Psoas muscle (tissue), 8 donors: ENCODE data around the gene CNTNAP2. TPM values are rescaled to one million over a fixed set of nuclear protein-coding genes. Genes with fewer than 3 reads are reported as not detected.

Experiments
- ATAC-seq, 4 donors: fragments of 200-7000 bp; cut with Tn5 transposase; one replicate each; pipeline ENCODE4 v1.9.1; 2020; ENCODE audit warnings: moderate library complexity in 3 of 4, mild to moderate bottlenecking in 2 of 4
- DNase-seq, 2 donors: peaks; one replicate each; pipeline ENCODE4 v3.0.0-alpha.2; 2020
- H3K27ac ChIP-seq: fragments of 200-600 bp; one replicate; pipeline ENCODE4 v1.8.0; 2022
- H3K27me3 ChIP-seq, 3 donors: fragments of 200-600 bp in 1 of 3; one replicate each; pipeline versions ENCODE4 v1.6.1 to v1.8.0; 2013 to 2022; ENCODE audit warnings: low read length in 2 of 3, mild to moderate bottlenecking in 2 of 3, moderate library complexity in 1 of 3; ENCODE audit not compliant: insufficient read depth in 3 of 3
- H3K36me3 ChIP-seq, 2 donors: fragments of 200-600 bp in 1 of 2; one replicate each; pipeline versions ENCODE4 v1.6.1 to v1.8.0; 2013 to 2022; ENCODE audit warnings: low read depth in 1 of 2, mild to moderate bottlenecking in 1 of 2, moderate library complexity in 1 of 2; ENCODE audit not compliant: insufficient read depth in 1 of 2
- H3K4me1 ChIP-seq: fragments of 200-600 bp; one replicate; pipeline ENCODE4 v1.8.0; 2022
- H3K4me3 ChIP-seq: fragments of 200-600 bp; one replicate; pipeline ENCODE4 v1.8.0; 2022; ENCODE audit warnings: mild to moderate bottlenecking
- H3K9me3 ChIP-seq: fragments of 200-600 bp; one replicate; pipeline ENCODE4 v1.8.0; 2022
- CTCF ChIP-seq: fragments of 200-600 bp; IDR thresholded peaks from one replicate; pipeline ENCODE4 v1.8.0; 2022; ENCODE audit warnings: antibody characterized with exemption
- WGBS, 3 donors: extraction: QIAGEN DNeasy Blood & Tissue Kit; methylation state at CpG; one replicate each; pipeline versions ENCODE4 v1.1.6 to v1.1.7; 2013; 5-methylcytosine and 5-hydroxymethylcytosine counted together
- intact Hi-C, 2 donors: fragments of 100-400 bp; cut with DNase I; formaldehyde crosslinking; loops; one replicate each; pipeline versions ENCODE4 v1.11.0 to v1.14.2; 2022
- polyA plus RNA-seq, 3 donors: library from polyadenylated mRNA; stranded (reverse); fragments of 200-250 nt; gene quantifications; one replicate each; pipeline ENCODE4 v1.2.3, GENCODE V29; 2013
- total RNA-seq, 4 donors: library from RNA; stranded (reverse); fragmentation: NEBNext Ultra II Directional in 2 of 4; extraction: Animal tissue kit (Norgen Biotek cat#: 25700) in 2 of 4; gene quantifications; one replicate each; pipeline versions ENCODE4 v1.2.1 to v1.2.4, GENCODE V29; 2021 to 2023
- donor health status: healthy with polysubstance abuse.
- donor health status: DM: no; HTN: no; CAD: no; lungs with moderate emphysema.
- donor health status: Bipolar disorder and iron deficiency.
- donor health status: healthy.
- donor health status: DM: yes; HTN: yes; CAD: no.
- donor health status: DM: no; HTN: no; CAD: no.
- donor health status: DM: no; HTN: no; CAD: no.
- donor health status: DM: yes; HTN: yes; CAD: no.

CNTNAP2 gene
- total and polyA plus RNA-seq, 7 donors: 0.01 to 0.13 TPM; not detected in 5

- intact Hi-C loops: no loop called here
- Histone ChIP-seq H3K9me3 (no peaks in the 10 kb centered on the region), H3K36me3 (no peaks in the 10 kb centered on the region), H3K4me3 (no peak overlapping the region), H3K4me1 (no peaks in the 10 kb centered on the region), H3K27ac (no peak overlapping the region), H3K27me3 (peaks cover 0 to 2% (median 0%) of the 10 kb centered on the region in 3 donors)
- TF ChIP-seq CTCF: no peak
- ATAC-seq: no peak
- DNase-seq: no peak
- WGBS, 3 donors: 86 to 91% (median 89%) methylated on average over 11 of the region's 11 CpGs
These were observed 2254.8 kb downstream of the CNTNAP2 start for GRCh38 chr7:148371280-148371937.

- Histone ChIP-seq H3K36me3 (no peaks in the 10 kb centered on the region), H3K9me3 (no peaks in the 10 kb centered on the region), H3K27me3 (peaks cover 0 to 2% (median 0%) of the 10 kb centered on the region in 3 donors), H3K4me1 (no peaks in the 10 kb centered on the region), H3K27ac (no peak overlapping the region), H3K4me3 (no peak overlapping the region)
- intact Hi-C loops: no loop called here
- WGBS, 3 donors: 18 to 40% (median 33%) methylated on average over 7 of the region's 7 CpGs
- ATAC-seq (no peak), DNase-seq (no peak)
- no peak for TF ChIP-seq CTCF
These were observed 2258.0 kb downstream of the CNTNAP2 start for GRCh38 chr7:148374396-148375259.

- Histone ChIP-seq H3K9me3 (no peaks in the 10 kb centered on the region), H3K4me3 (no peak overlapping the region), H3K36me3 (no peaks in the 10 kb centered on the region), H3K27ac (no peak overlapping the region), H3K27me3 (peaks cover 0 to 3% (median 1%) of the 10 kb centered on the region in 3 donors), H3K4me1 (no peaks in the 10 kb centered on the region)
- intact Hi-C loops: no loop called here
- WGBS, 3 donors: 68 to 77% (median 74%) methylated on average over 9 of the region's 9 CpGs
- ATAC-seq: no peak
- TF ChIP-seq CTCF: no peak
- DNase-seq: no peak
These were observed 2263.1 kb downstream of the CNTNAP2 start for GRCh38 chr7:148379677-148380076.

GRCh38 chr7:148380596-148381419 lies 2264.2 kb downstream of the CNTNAP2 start:
- DNase-seq (no peak), ATAC-seq (no peak)
- Histone ChIP-seq H3K9me3 (no peaks in the 10 kb centered on the region), H3K27me3 (peaks cover 0 to 3% (median 1%) of the 10 kb centered on the region in 3 donors), H3K4me3 (no peak overlapping the region), H3K4me1 (no peaks in the 10 kb centered on the region), H3K36me3 (no peaks in the 10 kb centered on the region), H3K27ac (no peak overlapping the region)
- intact Hi-C loops: no loop called here
- 74 to 76% (median 75%) methylated on average over 13 of the region's 13 CpGs for WGBS, 3 donors
- no peak for TF ChIP-seq CTCF
